ENCODE data around the gene PHEX.

DNA sequence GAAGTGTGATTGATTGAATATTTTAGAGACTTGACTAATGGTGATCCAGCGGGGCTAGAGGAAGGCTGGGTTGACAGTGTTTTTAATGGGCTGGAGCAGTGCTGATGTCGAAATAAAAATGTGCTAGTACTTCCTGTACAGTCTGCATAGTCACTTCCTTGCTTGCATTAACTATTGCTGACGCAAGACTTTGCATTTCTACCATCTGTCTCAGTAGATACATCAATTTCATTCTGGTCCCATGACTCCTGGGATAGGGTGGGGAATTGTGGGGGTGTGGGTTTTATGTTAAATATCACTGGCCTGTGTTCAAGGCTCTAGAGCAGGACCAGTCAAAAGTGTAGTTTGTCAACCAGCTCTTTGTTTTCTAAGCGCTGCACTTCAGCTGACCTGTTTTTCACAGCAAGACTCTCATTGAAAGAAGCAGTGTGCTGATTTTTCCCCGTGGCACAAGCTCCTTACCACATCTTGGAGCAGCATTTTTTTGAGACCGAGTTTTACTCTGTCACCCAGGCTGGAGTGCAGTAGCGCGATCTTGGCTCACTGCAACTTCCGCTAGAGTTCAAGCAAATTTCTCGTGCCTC lies 35.2 kb upstream of the PHEX start:
- TF ChIP-seq, protein P1, sequence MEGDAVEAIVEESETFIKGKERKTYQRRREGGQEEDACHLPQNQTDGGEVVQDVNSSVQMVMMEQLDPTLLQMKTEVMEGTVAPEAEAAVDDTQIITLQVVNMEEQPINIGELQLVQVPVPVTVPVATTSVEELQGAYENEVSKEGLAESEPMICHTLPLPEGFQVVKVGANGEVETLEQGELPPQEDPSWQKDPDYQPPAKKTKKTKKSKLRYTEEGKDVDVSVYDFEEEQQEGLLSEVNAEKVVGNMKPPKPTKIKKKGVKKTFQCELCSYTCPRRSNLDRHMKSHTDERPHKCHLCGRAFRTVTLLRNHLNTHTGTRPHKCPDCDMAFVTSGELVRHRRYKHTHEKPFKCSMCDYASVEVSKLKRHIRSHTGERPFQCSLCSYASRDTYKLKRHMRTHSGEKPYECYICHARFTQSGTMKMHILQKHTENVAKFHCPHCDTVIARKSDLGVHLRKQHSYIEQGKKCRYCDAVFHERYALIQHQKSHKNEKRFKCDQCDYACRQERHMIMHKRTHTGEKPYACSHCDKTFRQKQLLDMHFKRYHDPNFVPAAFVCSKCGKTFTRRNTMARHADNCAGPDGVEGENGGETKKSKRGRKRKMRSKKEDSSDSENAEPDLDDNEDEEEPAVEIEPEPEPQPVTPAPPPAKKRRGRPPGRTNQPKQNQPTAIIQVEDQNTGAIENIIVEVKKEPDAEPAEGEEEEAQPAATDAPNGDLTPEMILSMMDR (optimal IDR thresholded peaks at IDR 0.05 in 1 of 3, IDR thresholded peaks at IDR 0.05 in 1 of 3, conservative IDR thresholded peaks at IDR 0.05 in 1 of 3; ENCODE audit: extremely low read depth in 1 of 3, insufficient read depth in 2 of 3, low read length in 3 of 3) = no peak
- no peak for TF ChIP-seq EZH2 (IDR thresholded peaks at IDR 0.05; ENCODE audit: low read length)
